Lower leg skin (tissue), 3 donors: Measurements from ENCODE around the gene WDR4.
"Not testable (repeated sequence)": the region's sequence is repeated elsewhere in the genome, so short reads cannot be mapped to it uniquely, and the experiment has no call there.

Experiments used
- CTCF ChIP-seq, 3 donors: fragments of 450-650 bp; IDR thresholded peaks; one replicate each; pipeline ENCODE4 v1.5.1; 2016; ENCODE audit warnings: antibody characterized with exemption in 3 of 3, mild to moderate bottlenecking in 3 of 3, moderate library complexity in 2 of 3
- POLR2A ChIP-seq, 2 donors: fragments of 450-650 bp; IDR thresholded peaks; one replicate each; pipeline ENCODE4 v1.6.1; 2016 to 2017; ENCODE audit warnings: antibody characterized with exemption in 2 of 2, mild to moderate bottlenecking in 1 of 2, moderate library complexity in 1 of 2

GRCh38 chr21:42908484-42908883, 29.1 kb upstream of the WDR4 start:
- TF ChIP-seq CTCF, POLR2A (IDR thresholded peaks at IDR 0.05): not testable (repeated sequence)
